Islet of Langerhans (tissue), 1 donor: ENCODE measurements around the gene PKN1.
"Not testable (repeated sequence)": the region's sequence is repeated elsewhere in the genome, so short reads cannot be mapped to it uniquely, and the experiment has no call there.

Experiments used
- FAIRE-seq: peaks from one replicate; lab custom pipeline; 2011; peaks lifted over from hg19 to GRCh38; lab: Jason Lieb, UNC

The PKN1 gene

GRCh38 chr19:14487370-14488125 lies 54.4 kb downstream of the PKN1 start:
- FAIRE-seq = no peak

- no peak for FAIRE-seq
These were observed 59.7 kb downstream of the PKN1 start for GRCh38 chr19:14492756-14493337.

GRCh38 chr19:14494411-14494810 lies 61.3 kb downstream of the PKN1 start:
- FAIRE-seq = no peak

GRCh38 chr19:14494910-14495671 lies 62.0 kb downstream of the PKN1 start:
- no peak for FAIRE-seq

GRCh38 chr19:14495672-14496028 lies 62.5 kb downstream of the PKN1 start:
- no peak for FAIRE-seq

GRCh38 chr19:14496029-14496833 lies 63.1 kb downstream of the PKN1 start, which contains the start of gene GIPC1:
Gene GIPC1 (minus strand): TSS chr19:14496127. CDS start chr19:14482976, 13,151 bp downstream.
- FAIRE-seq = peak; percentile 73

- no peak for FAIRE-seq
These were observed 63.7 kb downstream of the PKN1 start for GRCh38 chr19:14496834-14497227.

GRCh38 chr19:14497228-14497921 lies 64.3 kb downstream of the PKN1 start:
- FAIRE-seq = no peak

GRCh38 chr19:14502334-14503092 lies 69.4 kb downstream of the PKN1 start:
- FAIRE-seq = no peak

- no peak for FAIRE-seq
These were observed 70.2 kb downstream of the PKN1 start for GRCh38 chr19:14503285-14503684.

- FAIRE-seq = not testable (repeated sequence)
These were observed 71.5 kb downstream of the PKN1 start for GRCh38 chr19:14504575-14504974.

- FAIRE-seq = no peak
These were observed 72.6 kb downstream of the PKN1 start for GRCh38 chr19:14505488-14506239.

- no peak for FAIRE-seq
These were observed 74.8 kb downstream of the PKN1 start for GRCh38 chr19:14507704-14508542.

GRCh38 chr19:14510311-14511228 lies 77.5 kb downstream of the PKN1 start:
- no peak for FAIRE-seq

GRCh38 chr19:14511229-14511593 lies 78.1 kb downstream of the PKN1 start:
- no peak for FAIRE-seq

GRCh38 chr19:14512406-14512961 lies 79.4 kb downstream of the PKN1 start:
- FAIRE-seq = no peak

GRCh38 chr19:14514215-14514863 lies 81.2 kb downstream of the PKN1 start:
- no peak for FAIRE-seq
